GM18909 (cell line): ENCODE data around the gene MKNK2.

Source experiments
- ATAC-seq: cut with Tn5 transposase; IDR thresholded peaks from one replicate; pipeline ENCODE4 v1.9.1; 2021; ENCODE audit warnings: mild to moderate bottlenecking; ENCODE audit not compliant: unreplicated experiment, poor library complexity

The MKNK2 gene

GRCh38 chr19:2033825-2034159 is 17.3 kb downstream of the MKNK2 start:
- no peak for ATAC-seq

GRCh38 chr19:2033115-2033824 is 17.8 kb downstream of the MKNK2 start:
- ATAC-seq, result no peak

GRCh38 chr19:2032296-2032941 is 18.6 kb downstream of the MKNK2 start:
- ATAC-seq, result no peak

- ATAC-seq, result no peak
These were observed 23.7 kb downstream of the MKNK2 start for GRCh38 chr19:2027361-2027760.

- no peak for ATAC-seq
These were observed 24.3 kb downstream of the MKNK2 start for GRCh38 chr19:2026770-2027169.

GRCh38 chr19:2022289-2022688 is 28.8 kb downstream of the MKNK2 start:
- ATAC-seq, result no peak

GRCh38 chr19:2021453-2022140 is 29.4 kb downstream of the MKNK2 start:
- no peak for ATAC-seq

- ATAC-seq, result no peak
These were observed 32.3 kb downstream of the MKNK2 start for GRCh38 chr19:2018752-2019151.

- ATAC-seq, result no peak
These were observed 34.8 kb downstream of the MKNK2 start for GRCh38 chr19:2016041-2016807.

- ATAC-seq, result no peak
These were observed 35.5 kb downstream of the MKNK2 start, which contains the start of gene BTBD2 for GRCh38 chr19:2015608-2015950. TSS of gene BTBD2 (minus strand) at chr19:2015714. CDS start at chr19:2015703, 11 bp downstream.

GRCh38 chr19:2014731-2015607 is 36.1 kb downstream of the MKNK2 start:
- no peak for ATAC-seq

- no peak for ATAC-seq
These were observed 36.9 kb downstream of the MKNK2 start for GRCh38 chr19:2014131-2014571.

GRCh38 chr19:2013683-2013961 is 37.4 kb downstream of the MKNK2 start:
- no peak for ATAC-seq

- no peak for ATAC-seq
These were observed 37.9 kb downstream of the MKNK2 start for GRCh38 chr19:2012941-2013682.

GRCh38 chr19:2011169-2011568 is 39.9 kb downstream of the MKNK2 start:
- ATAC-seq, result no peak

GRCh38 chr19:2010135-2010668 is 40.8 kb downstream of the MKNK2 start:
- ATAC-seq, result no peak

- no peak for ATAC-seq
These were observed 47.2 kb downstream of the MKNK2 start for GRCh38 chr19:2003874-2004273.

GRCh38 chr19:1999856-2000515 is 51.1 kb downstream of the MKNK2 start:
- ATAC-seq, result no peak
